Activated B cell treated with CpG ODN at 0.5 μM for 24 hours (primary cell): ENCODE results near the gene RAB12. TPM values are rescaled to one million over a fixed set of nuclear protein-coding genes. Genes with fewer than 3 reads are reported as not detected.

Experiments
- ATAC-seq: fragments of 200-7000 bp; cut with Tn5 transposase; one replicate; pipeline ENCODE4 v1.10.0; 2021; ENCODE audit warnings: low read depth, mild to moderate bottlenecking, moderate library complexity
- CTCF ChIA-PET: fragments of 350-600 bp; sonication (Branson Sonifier 250); formaldehyde crosslinking; loops from one replicate; lab custom pipeline; 2021; ENCODE audit warnings: antibody characterized with exemption; lab: Charles Lee
- POLR2A ChIA-PET: fragments of 350-600 bp; sonication (Branson Sonifier 250); formaldehyde crosslinking; loops from one replicate; lab custom pipeline; 2021; ENCODE audit warnings: antibody characterized with exemption; lab: Charles Lee
- DNase-seq: peaks from one replicate; pipeline ENCODE4 v3.0.0; 2022
- H3K27ac Mint-ChIP-seq: one replicate; pipeline ENCODE4 v1.8.0; 2020; ENCODE audit warnings: mixed read lengths
- H3K27me3 Mint-ChIP-seq: one replicate; pipeline ENCODE4 v1.8.0; 2021; ENCODE audit warnings: mixed read lengths
- H3K36me3 Mint-ChIP-seq: one replicate; pipeline ENCODE4 v1.8.0; 2021; ENCODE audit warnings: low read depth, mixed read lengths
- H3K4me1 Mint-ChIP-seq: one replicate; pipeline ENCODE4 v1.8.0; 2021; ENCODE audit warnings: mixed read lengths
- H3K4me3 Mint-ChIP-seq: one replicate; pipeline ENCODE4 v1.8.0; 2020; ENCODE audit warnings: mild to moderate bottlenecking, mixed read lengths
- H3K9me3 Mint-ChIP-seq: one replicate; pipeline ENCODE4 v1.8.0; 2020; ENCODE audit warnings: mixed read lengths
- CTCF ChIP-seq: fragments of 200-600 bp; IDR thresholded peaks from one replicate; pipeline ENCODE4 v1.8.0; 2022; ENCODE audit warnings: antibody characterized with exemption, mild to moderate bottlenecking
- intact Hi-C: fragments of 100-400 bp; cut with micrococcal nuclease; formaldehyde crosslinking; loops from one replicate; pipeline ENCODE4 v1.15.1; 2024
- total RNA-seq: library from RNA; stranded (reverse); gene quantifications from 2 replicates; pipeline ENCODE4 v1.2.3, GENCODE V29; 2022

The RAB12 gene
- total RNA-seq, 1 donor from 2014 or later = 27.5 TPM

GRCh38 chr18:8611916-8612576 is 2.8 kb downstream of the RAB12 start:
- Mint-ChIP-seq H3K9me3 (no peaks in the 10 kb centered on the region), H3K36me3 (peaks cover 31% of the 10 kb centered on the region), H3K27ac (no peak overlapping the region), H3K27me3 (no peaks in the 10 kb centered on the region), H3K4me1 (peaks cover 80% of the 10 kb centered on the region), H3K4me3 (peak overlapping the region; percentile 89)
- DNase-seq = no peak
- ATAC-seq = no peak
- CTCF ChIA-PET = no interaction called here
- TF ChIP-seq CTCF = no peak
- intact Hi-C loops = no loop called here
- POLR2A ChIA-PET = no interaction called here

- no peak for TF ChIP-seq CTCF
- H3K4me3 Mint-ChIP-seq = no peak overlapping the region
- H3K4me1 Mint-ChIP-seq = peaks cover 84% of the 10 kb centered on the region
- no peaks in the 10 kb centered on the region for H3K27me3 Mint-ChIP-seq
- H3K36me3 Mint-ChIP-seq = peaks cover 40% of the 10 kb centered on the region
- H3K27ac Mint-ChIP-seq = no peak overlapping the region
- ChIA-PET POLR2A (no interaction called here), CTCF (no interaction called here)
- intact Hi-C loops = no loop called here
- ATAC-seq (no peak), DNase-seq (no peak)
- no peaks in the 10 kb centered on the region for H3K9me3 Mint-ChIP-seq
Observed at GRCh38 chr18:8614875-8615274, 5.6 kb downstream of the RAB12 start.

- intact Hi-C loops = no loop called here
- Mint-ChIP-seq H3K9me3 (no peaks in the 10 kb centered on the region), H3K36me3 (peaks cover 37% of the 10 kb centered on the region), H3K4me1 (peaks cover 85% of the 10 kb centered on the region), H3K4me3 (no peak overlapping the region), H3K27ac (peak overlapping the region; percentile 53), H3K27me3 (no peaks in the 10 kb centered on the region)
- ChIA-PET CTCF (no interaction called here), POLR2A (no interaction called here)
- no peak for DNase-seq
- no peak for ATAC-seq
- no peak for TF ChIP-seq CTCF
Observed at GRCh38 chr18:8615397-8616027, 6.3 kb downstream of the RAB12 start.

- Mint-ChIP-seq H3K9me3 (no peaks in the 10 kb centered on the region), H3K36me3 (peaks cover 41% of the 10 kb centered on the region), H3K27me3 (no peaks in the 10 kb centered on the region), H3K4me1 (peaks cover 85% of the 10 kb centered on the region), H3K4me3 (no peak overlapping the region), H3K27ac (no peak overlapping the region)
- no peak for TF ChIP-seq CTCF
- intact Hi-C loops = no loop called here
- ChIA-PET POLR2A (interaction anchor here (0.7 kb wide), 1 partner anchor 509 kb away, joined by 4 read pairs; no protein-coding TSS in a partner anchor), CTCF (no interaction called here)
- DNase-seq (no peak), ATAC-seq (no peak)
Observed at GRCh38 chr18:8616028-8616401, 6.8 kb downstream of the RAB12 start.

GRCh38 chr18:8617907-8618306 is 8.7 kb downstream of the RAB12 start:
- CTCF ChIA-PET = no interaction called here
- H3K9me3 Mint-ChIP-seq = peaks cover 4% of the 10 kb centered on the region
- DNase-seq (no peak), ATAC-seq (no peak)
- H3K36me3 Mint-ChIP-seq = peaks cover 51% of the 10 kb centered on the region
- no peak overlapping the region for H3K27ac Mint-ChIP-seq
- TF ChIP-seq CTCF = no peak
- peaks cover 85% of the 10 kb centered on the region for H3K4me1 Mint-ChIP-seq
- no peaks in the 10 kb centered on the region for H3K27me3 Mint-ChIP-seq
- H3K4me3 Mint-ChIP-seq = no peak overlapping the region
- intact Hi-C loops = no loop called here
- POLR2A ChIA-PET = interaction anchor here (0.7 kb wide), 1 partner anchor 89 kb away, joined by 5 read pairs; no protein-coding TSS in a partner anchor
